Measurements from ENCODE around the gene PDGFRB. TPM values are rescaled to one million over a fixed set of nuclear protein-coding genes. Genes with fewer than 3 reads are reported as not detected.

Gene PDGFRB
- total and polyA plus RNA-seq, 2 of the 4 experiments (the other 2 are of a cell fraction), result 108 to 124 TPM

DNA sequence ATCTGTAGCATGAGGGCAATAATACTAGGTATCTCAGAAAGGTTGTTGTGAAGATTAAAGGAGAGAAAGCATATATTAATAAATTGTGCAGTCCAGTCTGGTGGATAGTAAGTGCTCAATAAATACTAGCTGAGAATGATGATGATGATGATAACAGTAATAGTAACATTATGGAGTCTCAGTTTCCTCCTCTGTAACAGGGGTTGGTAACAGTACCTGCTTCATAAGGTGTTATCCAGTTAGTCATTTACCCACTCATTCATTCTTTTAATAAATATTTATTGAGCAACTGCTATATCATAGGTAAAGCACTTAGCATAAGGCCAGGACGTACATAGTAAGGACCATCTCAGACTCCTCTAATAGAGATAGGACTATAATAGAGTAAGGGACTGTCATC lies 41.8 kb upstream of the PDGFRB start:
- no peak overlapping the region for H3K18ac ChIP-seq (ENCODE audit: low read depth, low read length)
- H3K27ac ChIP-seq (ENCODE audit: insufficient read depth, low read length), result no peak overlapping the region
- no peak overlapping the region for H3K9ac ChIP-seq (ENCODE audit: low read depth, low read length)
- H4K5ac ChIP-seq (ENCODE audit: low read depth, low read length), result no peak overlapping the region
- TF ChIP-seq MAFK (IDR thresholded peaks at IDR 0.05; ENCODE audit: low read depth, low read length) (no peak), MAZ (IDR thresholded peaks at IDR 0.05; ENCODE audit: borderline replicate concordance, low read depth, low read length) (no peak), NFE2L2 (IDR thresholded peaks at IDR 0.05; ENCODE audit: low read depth, low read length) (no peak), POLR2A (IDR thresholded peaks at IDR 0.05; ENCODE audit: low read depth, low read length) (no peak), MXI1 (IDR thresholded peaks at IDR 0.05; ENCODE audit: borderline replicate concordance, low read depth, low read length) (no peak), RAD21 (IDR thresholded peaks at IDR 0.05; ENCODE audit: low read length) (no peak), CHD1 (IDR thresholded peaks at IDR 0.05; ENCODE audit: low read depth, low read length) (no peak), CEBPB (IDR thresholded peaks at IDR 0.05; ENCODE audit: low read depth, low read length) (no peak), SMC3 (IDR thresholded peaks at IDR 0.05; ENCODE audit: low read depth, low read length) (no peak), BHLHE40 (IDR thresholded peaks at IDR 0.05; ENCODE audit: low read depth, low read length) (no peak), RCOR1 (IDR thresholded peaks at IDR 0.05; ENCODE audit: insufficient replicate concordance, low read length) (no peak), RFX5 (IDR thresholded peaks at IDR 0.05; ENCODE audit: low read depth, low read length) (no peak), FOS (IDR thresholded peaks at IDR 0.05; ENCODE audit: low read depth, low read length) (no peak)
- TF ChIP-seq, protein P1, sequence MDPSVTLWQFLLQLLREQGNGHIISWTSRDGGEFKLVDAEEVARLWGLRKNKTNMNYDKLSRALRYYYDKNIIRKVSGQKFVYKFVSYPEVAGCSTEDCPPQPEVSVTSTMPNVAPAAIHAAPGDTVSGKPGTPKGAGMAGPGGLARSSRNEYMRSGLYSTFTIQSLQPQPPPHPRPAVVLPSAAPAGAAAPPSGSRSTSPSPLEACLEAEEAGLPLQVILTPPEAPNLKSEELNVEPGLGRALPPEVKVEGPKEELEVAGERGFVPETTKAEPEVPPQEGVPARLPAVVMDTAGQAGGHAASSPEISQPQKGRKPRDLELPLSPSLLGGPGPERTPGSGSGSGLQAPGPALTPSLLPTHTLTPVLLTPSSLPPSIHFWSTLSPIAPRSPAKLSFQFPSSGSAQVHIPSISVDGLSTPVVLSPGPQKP (IDR thresholded peaks at IDR 0.05; ENCODE audit: borderline replicate concordance, low read depth, low read length), result no peak
- TF ChIP-seq, protein P2, sequence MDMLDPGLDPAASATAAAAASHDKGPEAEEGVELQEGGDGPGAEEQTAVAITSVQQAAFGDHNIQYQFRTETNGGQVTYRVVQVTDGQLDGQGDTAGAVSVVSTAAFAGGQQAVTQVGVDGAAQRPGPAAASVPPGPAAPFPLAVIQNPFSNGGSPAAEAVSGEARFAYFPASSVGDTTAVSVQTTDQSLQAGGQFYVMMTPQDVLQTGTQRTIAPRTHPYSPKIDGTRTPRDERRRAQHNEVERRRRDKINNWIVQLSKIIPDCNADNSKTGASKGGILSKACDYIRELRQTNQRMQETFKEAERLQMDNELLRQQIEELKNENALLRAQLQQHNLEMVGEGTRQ (IDR thresholded peaks at IDR 0.05; ENCODE audit: low read depth, low read length), result no peak
- TF ChIP-seq, protein P3, sequence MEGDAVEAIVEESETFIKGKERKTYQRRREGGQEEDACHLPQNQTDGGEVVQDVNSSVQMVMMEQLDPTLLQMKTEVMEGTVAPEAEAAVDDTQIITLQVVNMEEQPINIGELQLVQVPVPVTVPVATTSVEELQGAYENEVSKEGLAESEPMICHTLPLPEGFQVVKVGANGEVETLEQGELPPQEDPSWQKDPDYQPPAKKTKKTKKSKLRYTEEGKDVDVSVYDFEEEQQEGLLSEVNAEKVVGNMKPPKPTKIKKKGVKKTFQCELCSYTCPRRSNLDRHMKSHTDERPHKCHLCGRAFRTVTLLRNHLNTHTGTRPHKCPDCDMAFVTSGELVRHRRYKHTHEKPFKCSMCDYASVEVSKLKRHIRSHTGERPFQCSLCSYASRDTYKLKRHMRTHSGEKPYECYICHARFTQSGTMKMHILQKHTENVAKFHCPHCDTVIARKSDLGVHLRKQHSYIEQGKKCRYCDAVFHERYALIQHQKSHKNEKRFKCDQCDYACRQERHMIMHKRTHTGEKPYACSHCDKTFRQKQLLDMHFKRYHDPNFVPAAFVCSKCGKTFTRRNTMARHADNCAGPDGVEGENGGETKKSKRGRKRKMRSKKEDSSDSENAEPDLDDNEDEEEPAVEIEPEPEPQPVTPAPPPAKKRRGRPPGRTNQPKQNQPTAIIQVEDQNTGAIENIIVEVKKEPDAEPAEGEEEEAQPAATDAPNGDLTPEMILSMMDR (conservative IDR thresholded peaks at IDR 0.05; ENCODE audit: low read depth, low read length), result no peak
- H4K91ac ChIP-seq (ENCODE audit: insufficient read depth, low read depth, low read length), result no peak overlapping the region
- no peaks in the 10 kb centered on the region for H4K20me1 ChIP-seq (ENCODE audit: insufficient read depth, low read length)
- H2BK5ac ChIP-seq (ENCODE audit: low read depth, low read length, poor library complexity, severe bottlenecking), result no peak overlapping the region
- no TSS peak for BruUV-seq (replicated peaks)
- CTCF ChIA-PET, result no interaction called here
- in situ Hi-C loops (cut with MboI; ENCODE audit: low sequenced_read_pairs) (no loop called here), intact Hi-C loops (cut with micrococcal nuclease) (no loop called here), dilution Hi-C loops (cut with HindIII; ENCODE audit: low sequenced_read_pairs, unreplicated experiment) (no loop called here)
- no peak overlapping the region for H4K8ac ChIP-seq (ENCODE audit: low read depth in 2 of 2, low read length in 2 of 2)
- H3K4ac ChIP-seq (ENCODE audit: low read depth, low read length), result no peak overlapping the region
- H3K4me1 ChIP-seq (ENCODE audit: control insufficient read depth, insufficient read depth, low read length), result no peaks in the 10 kb centered on the region
- no peak overlapping the region for H2BK15ac ChIP-seq (ENCODE audit: low read depth, low read length)
- POLR2A ChIA-PET (ENCODE audit: unreplicated experiment), result no interaction called here
- no peak overlapping the region for H3K14ac ChIP-seq (replicated peaks; ENCODE audit: low read depth, low read length)
- no peak overlapping the region for H2BK120ac ChIP-seq (ENCODE audit: low read depth, low read length)
- H2BK20ac ChIP-seq (ENCODE audit: low read depth, low read length), result no peak overlapping the region
- H3K27me3 ChIP-seq (ENCODE audit: control insufficient read depth, insufficient read depth, low read length), result peaks cover 66% of the 10 kb centered on the region
- H3K79me1 ChIP-seq (ENCODE audit: low read depth in 1 of 2, low read length in 2 of 2), result no peaks in the 10 kb centered on the region
- no peak overlapping the region for H2AFZ ChIP-seq (replicated peaks; ENCODE audit: low read length, poor library complexity)
- H3K9me1 ChIP-seq (ENCODE audit: insufficient read depth, low read length), result no peaks in the 10 kb centered on the region
- H2AK9ac ChIP-seq (replicated peaks; ENCODE audit: low read depth, low read length, poor library complexity), result no peak overlapping the region
- no peaks in the 10 kb centered on the region for H3K36me3 ChIP-seq (ENCODE audit: control insufficient read depth, insufficient read depth, low read length)
- DNase-seq, result no peak
- no peak overlapping the region for H3K56ac ChIP-seq (ENCODE audit: extremely low read depth, insufficient read depth, low read length)
- ATAC-seq (ENCODE audit: low read depth), result no peak
- H3K23ac ChIP-seq (ENCODE audit: low read depth, low read length), result no peak overlapping the region
- no peak overlapping the region for H3K4me2 ChIP-seq (ENCODE audit: low read depth, low read length)
- WGBS, 2 experiments (ENCODE audit: extremely low coverage in 2 of 2, insufficient read length in 1 of 2), result no CpG with 5 or more reads among the region's 1 CpG
- H3K9me3 ChIP-seq (ENCODE audit: control insufficient read depth, insufficient read depth, low read length), result peaks cover 2% of the 10 kb centered on the region; the same call in 1 of the 2 replicates
- no peak overlapping the region for H2AK5ac ChIP-seq (ENCODE audit: low read depth, low read length)
- H3K4me3 ChIP-seq (ENCODE audit: insufficient read depth, low read depth, low read length), result no peak overlapping the region
